K562 (cell line): Measurements from ENCODE around the gene EPB41L3. TPM values are rescaled to one million over a fixed set of nuclear protein-coding genes. Genes with fewer than 3 reads are reported as not detected.

ENCODE experiments used
- ATAC-seq: fragments of 200-7000 bp; cut with Tn5 transposase; 3 replicates; pipeline ENCODE4 v1.9.1; 2020; ENCODE audit warnings: moderate library complexity
- BruUV-seq: library from RNA; stranded (reverse); fragments of 400-500 nt; replicated peaks from 2 replicates; lab custom pipeline; 2021; lab: Mats Ljungman, UMichigan
- CTCF ChIA-PET: fragments of 300-600 bp; formaldehyde crosslinking; extraction: SDS; loops from one replicate; lab custom pipeline; 2021; ENCODE audit warnings: low intra/inter-chr PET ratio; lab: Yijun Ruan, JAX
- POLR2A ChIA-PET: fragments of 300-600, 350-650 bp; sonication (Branson Sonifier 250); formaldehyde crosslinking; extraction: SDS; loops from one replicate; lab custom pipeline; 2021; ENCODE audit warnings: antibody characterized with exemption, inconsistent platforms; lab: Yijun Ruan, JAX
- DNase-seq, 4 experiments: peaks; one replicate each; pipeline versions ENCODE4 v3.0.0 to v3.0.0-alpha.2; 2011 to 2018; ENCODE audit warnings: low spot score in 3 of 4, mixed read lengths in 3 of 4; ENCODE audit errors: extremely low read depth in 1 of 4
- FAIRE-seq: peaks from 2 replicates; lab custom pipeline; 2011; peaks lifted over from hg19 to GRCh38; lab: Jason Lieb, UNC
- H2AFZ ChIP-seq: 2 replicates; pipeline ENCODE4 v1.6.0; 2011; ENCODE audit warnings: low read depth, low read length, control low read depth, inconsistent platforms
- H3K27ac ChIP-seq: fragments of 200-600 bp; 3 replicates; pipeline ENCODE4 v1.8.0; 2011; ENCODE audit warnings: low read depth, mild to moderate bottlenecking, control low read depth, inconsistent platforms, low read length, moderate library complexity, mixed read lengths; ENCODE audit errors: extremely low read depth
- H3K27me3 ChIP-seq, 2 experiments: fragments of 300-600 bp in 1 of 2; 2 replicates in 1 of 2; 3 replicates in 1 of 2; pipeline versions ENCODE4 v1.6.0 to v1.8.0; 2011; ENCODE audit warnings: inconsistent platforms in 2 of 2, low read length in 2 of 2, mild to moderate bottlenecking in 1 of 2, mixed read lengths in 1 of 2, moderate library complexity in 1 of 2; ENCODE audit not compliant: control insufficient read depth in 2 of 2, insufficient read depth in 2 of 2
- H3K36me3 ChIP-seq: fragments of 300-600 bp; 3 replicates; pipeline ENCODE4 v1.8.0; 2011; ENCODE audit warnings: mild to moderate bottlenecking, low read length, inconsistent platforms; ENCODE audit not compliant: control insufficient read depth, insufficient read depth
- H3K4me1 ChIP-seq, 2 experiments: fragments of 200-600 bp in 1 of 2; replicated peaks in 1 of 2; 2 replicates in 1 of 2; 3 replicates in 1 of 2; pipeline versions ENCODE4 v1.5.1 to v1.8.0; 2011; ENCODE audit warnings: inconsistent platforms in 2 of 2, low read length in 2 of 2, mild to moderate bottlenecking in 1 of 2, mixed read lengths in 1 of 2, moderate library complexity in 1 of 2; ENCODE audit not compliant: control insufficient read depth in 2 of 2, insufficient read depth in 2 of 2
- H3K4me2 ChIP-seq: 2 replicates; pipeline ENCODE4 v1.6.1; 2011; ENCODE audit warnings: low read length, control low read depth, inconsistent platforms, mixed read lengths; ENCODE audit not compliant: insufficient read depth
- H3K4me3 ChIP-seq: fragments of 200-600 bp; sonication (generic), shearing (Covaris generic); 2 replicates; pipeline ENCODE4 v1.5.1; 2016; ENCODE audit warnings: control low read depth, inconsistent platforms
- H3K79me2 ChIP-seq: fragments of 200-600 bp; 3 replicates; pipeline ENCODE4 v1.8.0; 2011; ENCODE audit warnings: low read length, inconsistent platforms; ENCODE audit not compliant: control insufficient read depth, insufficient read depth
- H3K9ac ChIP-seq, 2 experiments: 2 replicates each; pipeline versions ENCODE4 v1.6.0 to v1.6.1; 2011; ENCODE audit warnings: low read depth in 2 of 2, low read length in 2 of 2, control low read depth in 1 of 2, inconsistent platforms in 1 of 2, mild to moderate bottlenecking in 1 of 2, mixed read lengths in 1 of 2; ENCODE audit not compliant: insufficient read depth in 1 of 2
- H3K9me1 ChIP-seq: one replicate; pipeline ENCODE4 v1.6.0; 2011; ENCODE audit warnings: inconsistent platforms, mild to moderate bottlenecking, low read length, moderate library complexity; ENCODE audit not compliant: control insufficient read depth, insufficient read depth
- H3K9me3 ChIP-seq: replicated peaks from 2 replicates; pipeline ENCODE4 v1.5.1; 2011; ENCODE audit warnings: low read depth, low read length, inconsistent platforms; ENCODE audit not compliant: control insufficient read depth, insufficient read depth
- H4K20me1 ChIP-seq: replicated peaks from 2 replicates; pipeline ENCODE4 v1.6.1; 2011; ENCODE audit warnings: low read length, inconsistent platforms, mixed read lengths; ENCODE audit not compliant: control insufficient read depth, insufficient read depth
- HNRNPL ChIP-seq: fragments of 200-400 bp; formaldehyde crosslinking; IDR thresholded peaks from 2 replicates; pipeline ENCODE4 v1.6.1; 2017; ENCODE audit warnings: low read depth, mild to moderate bottlenecking, low read length
- ID3 ChIP-seq, 2 experiments: fragments of 250-450 bp in 1 of 2; fragments of 450-650 bp in 1 of 2; sonication (Bioruptor Pico) in 1 of 2; IDR thresholded peaks; 2 replicates each; pipeline versions ENCODE4 v1.6.1 to v1.8.0; 2016 to 2021; ENCODE audit warnings: mild to moderate bottlenecking in 2 of 2, moderate library complexity in 2 of 2, missing compliant biosample characterization in 1 of 2, missing genetic modification characterization in 1 of 2
- SMAD4 ChIP-seq: fragments of 250-450 bp; sonication (Bioruptor Pico); conservative IDR thresholded peaks from 2 replicates; pipeline ENCODE4 v1.8.0; 2021; ENCODE audit warnings: inconsistent platforms, mild to moderate bottlenecking, moderate library complexity
- SPI1 ChIP-seq: IDR thresholded peaks from 2 replicates; pipeline ENCODE4 v1.6.1; 2011; ENCODE audit warnings: low read depth, low read length, control low read depth, borderline replicate concordance
- ZNF668 ChIP-seq: fragments of 250-450 bp; sonication (Bioruptor Pico); IDR thresholded peaks from 2 replicates; pipeline ENCODE4 v1.8.0; 2022; ENCODE audit warnings: mild to moderate bottlenecking, inconsistent platforms
- ZNF76 ChIP-seq: fragments of 250-450 bp; sonication (Bioruptor Pico); IDR thresholded peaks from 2 replicates; pipeline ENCODE4 v1.4.0; 2020; ENCODE audit warnings: mild to moderate bottlenecking, moderate library complexity, borderline replicate concordance
- WGBS: fragments of 100-300 bp; shearing (Covaris generic); methylation state at CpG from one replicate; pipeline ENCODE4 v1.1.6; 2016; ENCODE audit warnings: low coverage, mixed read lengths; ENCODE audit not compliant: insufficient coverage; ENCODE audit errors: missing lambda C conversion rate; 5-methylcytosine and 5-hydroxymethylcytosine counted together
- in situ Hi-C: fragments of 300-500 bp; cut with MboI; formaldehyde crosslinking; loops from 4 replicates; pipeline ENCODE4 v1.15.0; 2018; ENCODE audit warnings: inconsistent platforms, mixed read lengths
- intact Hi-C: fragments of 100-400 bp; cut with micrococcal nuclease; formaldehyde crosslinking; loops from 2 replicates; pipeline ENCODE4 v1.14.2; 2022
- polyA plus RNA-seq, 8 experiments: library from polyadenylated mRNA; depleted of rRNA in 4 of 8; stranded (reverse) in 5 of 8; unstranded in 3 of 8; fragments of >200 nt; fragmentation: Nextera tagmentation in 2 of 8; fragmentation: Illumina TruSeq in 1 of 8; extraction: Ambion mirVana in 2 of 8; extraction: Trizol in 1 of 8; gene quantifications; 2 replicates each; pipeline versions ENCODE4 v1.2.1 to v1.2.3, GENCODE V29; 2011 to 2014; ENCODE audit warnings: inconsistent platforms in 1 of 8, missing spikeins in 1 of 8
- total RNA-seq, 7 experiments: library from RNA; depleted of rRNA in 6 of 7; stranded (reverse); fragments of >200 nt in 6 of 7; fragmentation: Illumina TruSeq in 2 of 7; extraction: Trizol in 2 of 7; gene quantifications; 2 replicates each; pipeline versions ENCODE4 v1.2.1 to v1.2.3, GENCODE V29; 2011 to 2021; ENCODE audit warnings: low replicate concordance in 1 of 7

EPB41L3 gene
- total and polyA plus RNA-seq, 9 of the 15 experiments (the other 6 are each of a cell fraction or from before 2014, with no cell fraction given), result 0.44 to 0.49 TPM; not detected in 7

GRCh38 chr18:5462227-5462626 lies 81.6 kb downstream of the EPB41L3 start:
- H3K9ac ChIP-seq, result no peak overlapping the region
- in situ Hi-C loops, result no loop called here
- H3K4me1 ChIP-seq, result no peaks in the 10 kb centered on the region
- H2AFZ ChIP-seq, result no peak overlapping the region
- no peak for ATAC-seq
- no peaks in the 10 kb centered on the region for H3K79me2 ChIP-seq
- no peaks in the 10 kb centered on the region for H4K20me1 ChIP-seq
- DNase-seq, result no peak
- BruUV-seq, result no TSS peak
- H3K36me3 ChIP-seq, result no peaks in the 10 kb centered on the region
- no peak overlapping the region for H3K27ac ChIP-seq
- ChIA-PET POLR2A (no interaction called here), CTCF (no interaction called here)
- H3K4me2 ChIP-seq, result no peak overlapping the region
- H3K9me3 ChIP-seq, result no peaks in the 10 kb centered on the region
- no peak overlapping the region for H3K4me3 ChIP-seq
- intact Hi-C loops, result no loop called here
- H3K27me3 ChIP-seq, result no peaks in the 10 kb centered on the region
- 0% methylated on average over 4 of the region's 4 CpGs for WGBS
- no peak for FAIRE-seq
- H3K9me1 ChIP-seq, result no peaks in the 10 kb centered on the region
- TF ChIP-seq SPI1, result peak; percentile 45; the same call in 1 of the 2 replicates
- no peak for TF ChIP-seq ZNF668

GRCh38 chr18:5461041-5461440 lies 82.8 kb downstream of the EPB41L3 start:
- ATAC-seq (no peak), DNase-seq (no peak), FAIRE-seq (no peak)
- H3K9ac ChIP-seq, result no peak overlapping the region
- no peaks in the 10 kb centered on the region for H3K79me2 ChIP-seq
- no peaks in the 10 kb centered on the region for H3K36me3 ChIP-seq
- 2% methylated on average over 3 of the region's 3 CpGs for WGBS
- H2AFZ ChIP-seq, result no peak overlapping the region
- in situ Hi-C loops, result no loop called here
- no peaks in the 10 kb centered on the region for H3K4me1 ChIP-seq
- H4K20me1 ChIP-seq, result no peaks in the 10 kb centered on the region
- intact Hi-C loops, result no loop called here
- no peaks in the 10 kb centered on the region for H3K27me3 ChIP-seq
- H3K4me2 ChIP-seq, result no peak overlapping the region
- no TSS peak for BruUV-seq
- no peaks in the 10 kb centered on the region for H3K9me3 ChIP-seq
- H3K27ac ChIP-seq, result no peak overlapping the region
- H3K9me1 ChIP-seq, result no peaks in the 10 kb centered on the region
- H3K4me3 ChIP-seq, result no peak overlapping the region
- TF ChIP-seq ID3 (CRISPR knock-in tag; IDR thresholded peaks at IDR 0.05) (no peak), ID3 (tag; IDR thresholded peaks at IDR 0.05) (no peak), SMAD4 (no peak), HNRNPL (no peak), ZNF76 (CRISPR knock-in tag) (no peak)
- TF ChIP-seq, all 486 proteins: peak for 0
- POLR2A ChIA-PET, result no interaction called here
- CTCF ChIA-PET, result no interaction called here
